Measurements from ENCODE around the gene CEBPZOS.

Gene CEBPZOS

DNA sequence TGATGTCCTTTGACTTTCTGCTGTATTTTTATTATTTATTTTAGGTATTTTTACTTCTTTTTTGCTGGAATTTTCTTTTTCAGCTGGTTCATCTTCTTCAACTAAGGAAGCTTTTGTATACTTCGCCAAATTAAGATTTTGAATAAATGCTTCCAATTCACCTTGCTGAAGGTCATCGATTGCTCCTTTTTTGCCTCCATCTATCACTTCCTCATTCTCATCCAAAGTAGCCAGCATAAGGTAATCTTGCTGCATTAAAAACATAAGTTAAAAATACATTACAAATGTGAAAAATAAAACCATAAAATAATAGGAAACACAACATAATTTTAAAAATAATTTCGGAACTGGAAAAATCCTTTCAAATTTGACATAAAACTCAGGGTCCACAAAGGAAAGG, 32.5 kb downstream of the CEBPZOS start:
- Histone ChIP-seq H3K27ac (no peak overlapping the region), H3K4me3 (no peak overlapping the region)

DNA sequence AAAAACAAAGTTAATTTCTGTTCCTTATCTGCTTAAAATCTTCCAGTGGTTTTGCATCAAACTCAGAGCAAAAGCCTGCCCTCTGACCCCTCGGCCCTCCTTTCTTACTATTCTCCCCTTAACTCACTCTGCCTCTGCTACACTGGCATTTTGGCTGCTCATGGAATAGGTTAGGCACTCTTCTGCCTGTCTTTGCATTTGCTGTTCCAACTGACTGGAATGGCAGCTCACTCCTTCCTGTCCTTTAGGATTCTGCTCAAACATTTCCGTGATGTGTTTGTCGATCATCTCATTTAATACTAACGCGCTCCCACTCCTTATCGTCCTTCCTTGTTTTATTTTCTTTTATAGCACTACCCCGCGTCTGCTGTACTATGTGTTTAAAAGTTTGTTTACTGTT, 34.3 kb downstream of the CEBPZOS start:
- Histone ChIP-seq H3K4me3 (peak overlapping the region; percentile 65 to 93 (median 85)), H3K27ac (peak overlapping the region in 18 of 21 experiments; percentile 84 to 97 (median 92))

- Histone ChIP-seq H3K4me3 (peak within 1 kb of the TSS; percentile 65 to 93 (median 85)), H3K27ac (peak within 1 kb of the TSS; percentile 44 to 97 (median 92))
These were observed 35.2 kb downstream of the CEBPZOS start, which contains the start of the genes CEBPZ and NDUFAF7 for GRCh38 chr2:37231241-37232130. Gene CEBPZ (minus strand): TSS chr2:37231596. CDS start chr2:37231567, 29 bp downstream. Gene NDUFAF7 (plus strand): TSS chr2:37231658. CDS start chr2:37231706, 48 bp downstream.

- Histone ChIP-seq H3K27ac (peak overlapping the region; percentile 44 to 97 (median 92)), H3K4me3 (peak overlapping the region; percentile 65 to 93 (median 85))
These were observed 36.0 kb downstream of the CEBPZOS start for GRCh38 chr2:37232131-37232933.

GRCh38 chr2:37243435-37243834, 47.1 kb downstream of the CEBPZOS start:
- Histone ChIP-seq H3K27ac (no peak overlapping the region), H3K4me3 (no peak overlapping the region)

DNA sequence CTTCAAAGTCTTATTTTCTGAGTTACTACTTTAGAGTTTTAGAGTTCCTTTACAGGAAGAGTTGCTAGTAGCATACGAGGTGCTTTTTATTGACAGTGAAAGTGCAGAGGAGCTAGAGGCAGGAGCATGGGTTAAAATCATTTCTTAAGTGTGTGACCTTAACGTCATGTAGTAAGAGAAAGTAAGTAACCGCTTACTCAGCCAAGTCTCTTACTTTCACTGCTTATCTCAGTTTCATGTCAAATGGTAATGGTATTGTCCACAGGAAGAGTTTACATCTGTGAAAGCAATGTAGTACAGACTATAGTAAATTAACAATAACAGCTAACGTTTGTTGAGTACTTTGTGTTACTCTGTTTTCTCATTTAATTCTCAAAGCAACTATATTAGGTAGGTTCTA, 47.7 kb downstream of the CEBPZOS start:
- Histone ChIP-seq H3K27ac (no peak overlapping the region), H3K4me3 (no peak overlapping the region)

- H3K4me3 ChIP-seq, result no peak overlapping the region
- no peak overlapping the region for H3K27ac ChIP-seq
These were observed 48.5 kb downstream of the CEBPZOS start for GRCh38 chr2:37244755-37245154.

GRCh38 chr2:37246205-37246604, 49.9 kb downstream of the CEBPZOS start:
- no peak overlapping the region for H3K4me3 ChIP-seq
- no peak overlapping the region for H3K27ac ChIP-seq

DNA sequence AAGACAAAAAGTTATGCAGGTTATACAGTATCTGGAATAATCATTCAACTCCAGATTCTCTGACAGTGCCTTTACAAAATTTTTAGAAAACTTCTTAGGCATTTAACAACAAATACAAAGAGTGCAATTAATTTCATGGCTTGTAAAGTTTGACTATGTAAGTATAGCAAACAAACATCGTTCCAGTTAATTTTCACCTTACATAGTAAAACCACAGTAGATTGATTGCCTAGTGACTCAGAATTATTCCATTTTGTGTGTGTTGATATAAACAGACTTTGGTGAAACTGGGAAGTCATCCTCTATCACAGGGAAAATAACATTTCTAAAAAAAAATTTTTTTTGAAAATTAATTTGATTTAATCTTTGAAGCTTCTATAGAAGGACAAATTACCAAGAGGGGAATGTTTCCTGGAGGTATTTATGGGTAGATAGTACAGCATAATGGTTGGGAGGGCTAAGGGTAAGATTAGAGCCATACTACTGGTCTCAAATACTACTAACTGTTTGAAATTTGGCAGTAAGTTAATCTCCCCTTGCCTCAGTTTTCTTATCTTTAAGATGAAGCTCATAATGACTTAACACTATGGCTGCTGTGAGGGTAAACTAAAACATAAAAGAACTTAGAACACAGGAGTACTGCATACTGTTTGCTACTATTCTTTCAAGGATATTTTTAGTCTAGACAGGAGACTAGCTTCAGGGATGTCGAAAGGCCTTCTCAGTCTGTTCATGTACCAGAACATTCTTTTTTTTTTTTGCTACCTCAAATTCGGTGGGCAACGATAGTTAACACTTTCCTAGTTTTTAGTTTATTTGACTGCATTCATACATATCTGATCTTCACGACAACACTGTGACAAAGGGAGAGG, 54.8 kb downstream of the CEBPZOS start:
- no peak overlapping the region for H3K4me3 ChIP-seq

More for the DNA sequence above, 54.8 kb downstream of the CEBPZOS start:
- H3K27ac ChIP-seq, result no peak overlapping the region
